GM12864 (cell line): ENCODE results near the gene SAA1.
"Not testable (repeated sequence)": the region's sequence is repeated elsewhere in the genome, so short reads cannot be mapped to it uniquely, and the experiment has no call there.

Experiments used
- DNase-seq: peaks from one replicate; pipeline ENCODE4 v3.0.0-alpha.2; 2011; ENCODE audit warnings: low read depth
- H3K4me3 ChIP-seq: 2 replicates; pipeline ENCODE4 v1.5.1; 2011; ENCODE audit warnings: mild to moderate bottlenecking, low read depth, low read length, control low read depth
- CTCF ChIP-seq: IDR thresholded peaks from 2 replicates; pipeline ENCODE4 v1.5.1; 2011; ENCODE audit warnings: low read depth, mild to moderate bottlenecking, moderate library complexity, low read length, control low read depth, inconsistent platforms; ENCODE audit errors: missing control alignments

The SAA1 gene

GRCh38 chr11:18248561-18248960 is 17.5 kb upstream of the SAA1 start, which contains the start of gene SAA2:
Gene SAA2, minus strand, starts transcription at chr11:18248668. Its CDS starts 657 bp downstream, at chr11:18248011.
- no peak for DNase-seq
- TF ChIP-seq CTCF: no peak
- H3K4me3 ChIP-seq: no peak within 1 kb of the TSS

DNA sequence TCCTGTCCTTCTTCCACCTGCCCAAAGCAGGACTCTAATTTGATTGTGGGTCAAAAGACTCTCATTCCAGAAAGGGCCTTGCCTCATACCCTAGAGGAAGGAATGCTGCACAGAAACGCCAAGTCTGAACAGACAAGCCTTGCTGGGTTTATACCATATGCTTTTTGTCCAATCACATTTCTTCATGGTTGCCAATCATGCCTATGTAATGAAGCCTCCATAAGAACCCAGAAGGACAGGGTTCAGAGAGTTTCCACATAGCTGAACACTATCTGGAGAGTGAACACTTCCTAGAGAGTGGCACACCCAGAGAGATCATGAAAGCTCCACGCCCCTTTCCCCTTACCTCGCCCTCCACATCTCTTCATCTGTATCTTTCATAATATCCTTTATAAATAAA is 12.8 kb upstream of the SAA1 start:
- no peak for TF ChIP-seq CTCF
- H3K4me3 ChIP-seq: no peak overlapping the region
- no peak for DNase-seq

DNA sequence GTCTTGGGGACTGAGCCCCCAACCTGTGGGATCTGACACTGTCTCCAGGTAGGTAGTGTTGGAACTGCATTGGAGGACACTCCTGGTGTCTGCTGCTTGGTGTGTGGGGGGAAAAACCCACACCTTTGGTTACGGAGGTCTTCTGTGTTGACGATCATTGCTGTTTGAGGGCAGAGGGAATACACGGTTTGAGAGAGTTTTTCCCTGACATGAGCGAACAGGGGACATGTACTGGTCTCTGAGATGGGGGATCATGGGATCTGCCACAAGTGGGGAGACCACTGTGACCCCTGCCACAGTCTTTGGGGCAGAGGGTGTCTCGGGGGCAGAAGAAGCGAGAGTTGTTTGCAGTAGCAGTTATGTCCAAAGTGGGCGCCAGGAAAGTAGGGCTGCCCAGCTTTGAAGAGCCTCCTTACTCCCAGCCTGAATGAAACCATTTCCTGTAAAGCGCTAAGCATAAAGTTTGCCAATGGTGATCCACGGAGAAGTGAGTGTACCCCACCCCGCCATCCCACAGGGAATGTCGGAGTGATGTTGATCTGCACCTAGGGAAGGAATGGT is 12.2 kb upstream of the SAA1 start:
- no peak for DNase-seq
- no peak overlapping the region for H3K4me3 ChIP-seq
- no peak for TF ChIP-seq CTCF

GRCh38 chr11:18254781-18255361 is 11.2 kb upstream of the SAA1 start:
- no peak for TF ChIP-seq CTCF
- no peak for DNase-seq
- no peak overlapping the region for H3K4me3 ChIP-seq

DNA sequence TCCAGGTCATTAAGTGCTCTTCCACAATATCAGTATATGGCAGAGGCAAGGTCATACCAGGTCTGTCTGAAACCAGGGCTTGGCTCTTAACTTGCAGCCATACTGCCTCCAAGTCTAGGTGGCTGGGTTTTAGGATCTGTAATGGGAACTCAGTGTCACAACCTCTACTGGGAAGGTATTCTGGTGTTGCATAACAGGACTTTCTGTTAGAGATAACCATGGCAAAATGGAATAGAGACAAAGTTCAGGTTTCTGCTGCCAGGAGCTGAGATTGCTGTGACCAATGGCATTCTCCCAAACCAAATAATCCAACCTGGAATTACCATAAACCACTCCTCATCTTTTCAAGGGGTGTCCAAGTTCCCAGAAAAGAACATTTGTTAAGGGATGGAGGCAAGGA is 6.8 kb upstream of the SAA1 start:
- TF ChIP-seq CTCF: no peak
- H3K4me3 ChIP-seq: no peak overlapping the region
- no peak for DNase-seq

GRCh38 chr11:18261721-18262120 is 4.3 kb upstream of the SAA1 start:
- H3K4me3 ChIP-seq: no peak overlapping the region
- TF ChIP-seq CTCF: no peak
- DNase-seq: no peak

GRCh38 chr11:18262681-18263350 is 3.2 kb upstream of the SAA1 start:
- H3K4me3 ChIP-seq, DNase-seq: not testable (repeated sequence)
